Activated CD8-positive, alpha-beta memory T cell treated with anti-CD3 and anti-CD28 coated beads, Interleukin-2, amount 50 U/mL, for 4 hours (primary cell): Measurements from ENCODE around the gene RBMS3.

Source experiments
- DNase-seq: peaks from one replicate; pipeline ENCODE4 v3.0.0-alpha.2; 2020

RBMS3 gene

GRCh38 chr3:29537889-29538609, 257.2 kb downstream of the RBMS3 start:
- DNase-seq: no peak

- DNase-seq: no peak
These were observed 257.7 kb downstream of the RBMS3 start for GRCh38 chr3:29538610-29538958.

- no peak for DNase-seq
These were observed 259.7 kb downstream of the RBMS3 start for GRCh38 chr3:29540544-29540943.

- no peak for DNase-seq
These were observed 264.0 kb downstream of the RBMS3 start for GRCh38 chr3:29544701-29545363.

- DNase-seq: no peak
These were observed 264.7 kb downstream of the RBMS3 start for GRCh38 chr3:29545615-29546014.

GRCh38 chr3:29552051-29552450, 271.2 kb downstream of the RBMS3 start:
- DNase-seq: no peak

GRCh38 chr3:29554566-29554965, 273.7 kb downstream of the RBMS3 start:
- no peak for DNase-seq

- DNase-seq: no peak
These were observed 274.7 kb downstream of the RBMS3 start for GRCh38 chr3:29555590-29555989.

- no peak for DNase-seq
These were observed 276.3 kb downstream of the RBMS3 start for GRCh38 chr3:29557186-29557585.

GRCh38 chr3:29557825-29558224, 277.0 kb downstream of the RBMS3 start:
- DNase-seq: no peak

- DNase-seq: no peak
These were observed 279.0 kb downstream of the RBMS3 start for GRCh38 chr3:29559741-29560465.

GRCh38 chr3:29561651-29562149, 280.8 kb downstream of the RBMS3 start:
- DNase-seq: no peak

GRCh38 chr3:29565236-29565635, 284.4 kb downstream of the RBMS3 start:
- no peak for DNase-seq

GRCh38 chr3:29567501-29567900, 286.6 kb downstream of the RBMS3 start:
- DNase-seq: no peak

- no peak for DNase-seq
These were observed 287.5 kb downstream of the RBMS3 start for GRCh38 chr3:29568355-29568754.

GRCh38 chr3:29576181-29576580, 295.3 kb downstream of the RBMS3 start:
- DNase-seq: no peak

GRCh38 chr3:29576675-29577074, 295.8 kb downstream of the RBMS3 start:
- no peak for DNase-seq

GRCh38 chr3:29577250-29577649, 296.4 kb downstream of the RBMS3 start:
- DNase-seq: no peak

GRCh38 chr3:29581311-29581710, 300.4 kb downstream of the RBMS3 start:
- DNase-seq: no peak

- no peak for DNase-seq
These were observed 301.4 kb downstream of the RBMS3 start for GRCh38 chr3:29582273-29582672.

GRCh38 chr3:29583861-29584260, 303.0 kb downstream of the RBMS3 start:
- DNase-seq: no peak

GRCh38 chr3:29585368-29585767, 304.5 kb downstream of the RBMS3 start:
- DNase-seq: no peak

- no peak for DNase-seq
These were observed 306.5 kb downstream of the RBMS3 start for GRCh38 chr3:29587340-29587739.

GRCh38 chr3:29590012-29590411, 309.1 kb downstream of the RBMS3 start:
- DNase-seq: no peak
